HG02571 (cell line): ENCODE measurements around the gene PCGF1.
"Not testable (repeated sequence)": the region's sequence is repeated elsewhere in the genome, so short reads cannot be mapped to it uniquely, and the experiment has no call there.

ENCODE experiments used
- ATAC-seq: cut with Tn5 transposase; IDR thresholded peaks from one replicate; pipeline ENCODE4 v1.9.1; 2021; ENCODE audit warnings: mild to moderate bottlenecking, moderate library complexity; ENCODE audit not compliant: unreplicated experiment

PCGF1 gene

GRCh38 chr2:74474481-74474880 lies 33.0 kb downstream of the PCGF1 start:
- no peak for ATAC-seq

- ATAC-seq = no peak
Observed at GRCh38 chr2:74472945-74473258, 34.6 kb downstream of the PCGF1 start.

- peak; percentile 85 for ATAC-seq
Observed at GRCh38 chr2:74472086-74472944, 35.2 kb downstream of the PCGF1 start, which contains the start of gene MRPL53. TSS of gene MRPL53 (minus strand) at chr2:74472680. CDS start at chr2:74472660, 20 bp downstream.

- no peak for ATAC-seq
Observed at GRCh38 chr2:74471332-74472065, 36.0 kb downstream of the PCGF1 start.

- not testable (repeated sequence) for ATAC-seq
Observed at GRCh38 chr2:74470742-74471141, 36.8 kb downstream of the PCGF1 start.

- ATAC-seq = no peak
Observed at GRCh38 chr2:74464406-74464805, 43.1 kb downstream of the PCGF1 start.

GRCh38 chr2:74462786-74463105 lies 44.7 kb downstream of the PCGF1 start:
- no peak for ATAC-seq

- ATAC-seq = no peak
Observed at GRCh38 chr2:74462054-74462785, 45.3 kb downstream of the PCGF1 start.

- ATAC-seq = no peak
Observed at GRCh38 chr2:74461187-74462053, 46.1 kb downstream of the PCGF1 start.

GRCh38 chr2:74460187-74460586 lies 47.3 kb downstream of the PCGF1 start:
- not testable (repeated sequence) for ATAC-seq

GRCh38 chr2:74459503-74460118 lies 47.9 kb downstream of the PCGF1 start:
- ATAC-seq = not testable (repeated sequence)

GRCh38 chr2:74458938-74459363 lies 48.5 kb downstream of the PCGF1 start:
- ATAC-seq = no peak

GRCh38 chr2:74458132-74458937 lies 49.2 kb downstream of the PCGF1 start, which contains the start of gene WBP1:
TSS of gene WBP1 (plus strand) at chr2:74458438. CDS start at chr2:74458603, 165 bp downstream.
- peak; percentile 77 for ATAC-seq

GRCh38 chr2:74457549-74458131 lies 49.9 kb downstream of the PCGF1 start:
- ATAC-seq = peak; percentile 30

GRCh38 chr2:74457129-74457548 lies 50.4 kb downstream of the PCGF1 start:
- ATAC-seq = no peak
